Stimulated activated CD8-positive, alpha-beta memory T cell treated with anti-CD3 and anti-CD28 coated beads, Interleukin-4, amount 100 ng/mL, for 4 hours (primary cell): ENCODE measurements around the gene CRYZL1.
A peak's percentile ranks its signal among the peaks of the same experiment; 100 is the strongest.

Experiments
- DNase-seq, 2 donors: peaks; one replicate each; pipeline ENCODE4 v3.0.0-alpha.2; 2020; ENCODE audit warnings: low read depth in 2 of 2, low spot score in 1 of 2

Gene CRYZL1

DNA sequence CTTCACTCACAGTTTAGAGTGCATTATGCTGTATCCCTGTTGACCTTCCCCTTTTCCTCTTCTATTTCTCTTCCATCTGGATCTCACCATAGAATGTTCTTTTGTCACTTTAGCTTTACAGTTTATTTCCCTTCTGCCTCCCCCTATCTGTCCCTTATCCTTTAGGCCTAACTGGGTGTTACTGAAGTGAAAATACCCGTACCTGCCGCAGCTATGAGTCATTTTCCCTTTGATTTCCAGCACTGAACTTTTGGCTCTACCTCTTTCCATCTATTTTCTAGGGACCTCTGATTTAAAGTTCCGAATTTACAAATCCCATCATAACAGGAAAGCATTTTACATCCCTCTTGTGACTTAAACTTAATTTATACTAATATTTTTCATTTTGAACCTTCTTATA, 20.5 kb upstream of the CRYZL1 start:
- DNase-seq, result no peak

GRCh38 chr21:33661146-33661545, 19.6 kb upstream of the CRYZL1 start:
- no peak for DNase-seq

DNA sequence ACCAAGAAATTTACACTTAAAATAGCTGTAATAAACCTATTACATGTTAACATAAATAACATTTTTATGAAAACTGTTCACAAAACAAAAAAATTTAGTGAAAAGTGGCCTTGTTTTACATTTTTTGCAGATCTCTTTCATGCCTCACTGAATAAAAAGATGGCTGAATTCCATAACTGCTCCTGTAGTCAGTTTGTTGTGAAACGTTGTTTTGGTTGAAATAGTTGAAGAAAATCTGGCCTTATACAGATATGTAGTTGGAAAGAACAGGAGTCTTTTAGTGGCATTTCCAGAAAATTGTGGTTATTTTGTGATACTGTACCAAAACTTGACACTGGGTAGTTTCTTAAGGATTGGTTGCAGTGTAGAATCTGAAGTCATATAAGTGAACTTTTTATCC, 18.9 kb upstream of the CRYZL1 start:
- DNase-seq, result no peak

DNA sequence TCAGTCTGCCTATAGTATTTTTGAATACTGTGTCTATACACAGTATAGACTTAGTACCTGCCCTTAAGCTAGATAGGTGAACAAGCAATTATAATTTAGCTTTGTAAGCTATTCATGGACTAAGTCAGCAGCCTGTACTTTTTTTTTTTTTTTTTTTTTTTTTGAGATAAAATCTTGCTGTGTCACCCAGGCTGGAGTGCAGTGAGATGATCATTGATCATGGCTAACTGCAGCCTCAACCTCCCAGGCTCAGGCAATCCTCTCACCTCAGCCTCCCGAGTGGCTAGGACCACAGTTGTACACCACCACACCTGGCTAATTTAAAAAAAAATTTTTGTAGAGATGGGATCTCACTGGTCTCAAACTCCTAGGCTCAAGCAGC, 18.0 kb upstream of the CRYZL1 start:
- DNase-seq, result no peak

DNA sequence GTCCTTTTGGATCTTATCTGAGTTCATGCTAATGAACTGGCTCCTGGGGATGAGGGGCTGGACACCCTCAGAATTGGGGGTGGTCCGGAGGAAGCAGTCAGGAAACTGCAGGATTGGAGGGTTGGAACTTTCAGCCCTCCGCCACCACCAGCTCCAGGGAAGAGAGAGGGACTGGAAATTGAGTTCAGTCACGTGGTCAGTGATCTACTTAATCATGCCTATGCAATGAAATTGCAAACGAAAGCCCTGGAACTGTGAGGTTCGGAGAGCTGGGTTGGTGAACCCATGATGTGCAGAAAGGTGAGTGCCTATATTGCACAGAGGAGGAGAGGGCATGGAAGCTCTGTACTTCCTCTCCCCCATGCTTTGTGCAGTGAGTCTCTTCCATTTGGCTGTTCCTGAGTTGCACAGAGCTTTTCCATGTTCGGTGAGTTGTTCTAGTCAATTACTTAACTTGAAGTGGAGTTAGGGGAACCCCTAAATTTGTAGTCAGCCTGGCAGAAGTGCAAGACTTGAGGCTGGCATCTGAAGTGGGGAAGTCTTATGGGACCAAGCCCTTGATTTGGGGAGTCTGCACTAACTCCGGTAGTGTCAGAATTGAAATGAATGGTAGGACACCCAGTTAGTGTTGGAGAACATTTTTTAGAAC, 17.5 kb upstream of the CRYZL1 start:
- no peak for DNase-seq

DNA sequence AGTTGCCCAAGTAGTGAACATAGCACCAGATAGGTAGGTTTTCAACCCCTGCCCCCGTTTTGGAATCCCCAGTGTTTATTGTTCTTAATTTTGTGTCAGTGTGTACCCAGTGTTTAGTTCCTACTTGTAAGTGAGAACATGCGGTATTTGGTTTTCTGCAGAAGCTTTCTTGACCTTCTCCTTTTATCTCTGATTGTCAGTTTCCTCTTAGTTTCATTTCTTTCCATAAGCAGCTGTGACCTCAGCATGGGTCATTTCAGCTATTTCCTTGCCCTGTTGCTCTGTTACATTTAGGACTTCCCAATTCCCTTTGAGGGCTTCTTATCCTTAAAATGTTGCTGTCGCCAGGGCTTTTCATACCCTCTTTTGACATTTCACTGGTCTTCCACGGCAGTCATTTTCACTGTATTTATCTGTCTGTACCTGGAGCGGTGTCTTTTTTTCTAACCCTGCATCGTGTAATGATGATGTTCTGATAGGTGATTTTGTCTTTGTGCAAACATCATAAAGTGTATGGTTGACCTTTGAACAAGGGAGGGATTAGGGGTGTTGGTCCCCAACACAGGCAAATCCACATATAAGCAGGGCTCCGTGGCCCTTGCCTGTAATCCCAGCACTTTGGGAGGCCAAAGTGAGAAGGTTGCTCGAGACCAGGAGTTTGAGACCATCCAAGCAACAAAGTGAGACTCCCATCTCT, 15.7 kb upstream of the CRYZL1 start:
- no peak for DNase-seq

DNA sequence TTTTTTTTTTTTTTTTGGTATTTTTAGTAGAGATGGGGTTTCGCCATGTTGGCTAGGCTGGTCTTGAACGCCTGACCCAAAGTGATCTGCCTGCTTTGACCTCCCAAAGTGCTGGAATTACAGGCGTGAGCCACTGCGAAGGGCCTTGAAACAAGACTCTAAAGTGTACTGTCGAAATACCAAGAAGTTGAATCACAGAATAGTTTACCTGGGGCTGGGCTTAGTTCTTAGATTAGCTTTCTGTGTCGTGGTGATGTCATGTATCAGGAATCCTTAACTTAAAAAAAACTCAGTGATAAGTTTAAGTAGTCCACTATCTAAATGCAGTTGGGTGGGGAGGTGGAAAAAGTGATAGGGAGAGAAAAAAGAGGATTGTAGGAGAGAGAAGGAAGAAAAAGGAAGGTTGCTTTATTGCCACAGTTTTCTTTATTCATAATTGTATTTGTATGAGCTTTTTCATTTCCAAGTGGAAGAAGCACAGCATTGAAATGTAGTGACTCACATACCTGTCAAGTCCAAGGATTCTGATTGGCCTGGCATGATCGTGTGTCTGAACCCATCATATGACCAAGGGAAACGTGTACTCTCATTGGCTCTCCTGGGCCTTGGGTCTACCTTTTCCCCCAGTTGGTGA, 14.2 kb upstream of the CRYZL1 start:
- DNase-seq, result no peak

DNA sequence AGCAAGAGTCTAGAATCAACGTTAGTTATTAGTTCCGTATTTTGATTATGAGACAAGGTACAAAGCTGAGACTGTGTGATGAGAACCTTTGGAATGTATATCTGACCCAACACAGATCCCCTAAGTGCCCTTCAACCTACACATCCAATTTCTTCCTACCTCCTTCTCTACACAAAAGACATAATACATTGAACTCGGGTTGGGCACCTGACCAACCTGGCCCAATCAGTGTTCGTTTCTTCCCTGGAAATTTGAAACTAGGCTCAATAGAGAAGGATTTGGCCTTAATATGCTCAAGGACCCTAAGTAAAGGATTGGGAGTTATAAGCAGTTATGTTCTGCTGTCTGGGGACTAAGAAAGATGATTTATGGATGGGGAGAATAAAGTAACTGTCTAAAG, 12.9 kb upstream of the CRYZL1 start:
- no peak for DNase-seq

DNA sequence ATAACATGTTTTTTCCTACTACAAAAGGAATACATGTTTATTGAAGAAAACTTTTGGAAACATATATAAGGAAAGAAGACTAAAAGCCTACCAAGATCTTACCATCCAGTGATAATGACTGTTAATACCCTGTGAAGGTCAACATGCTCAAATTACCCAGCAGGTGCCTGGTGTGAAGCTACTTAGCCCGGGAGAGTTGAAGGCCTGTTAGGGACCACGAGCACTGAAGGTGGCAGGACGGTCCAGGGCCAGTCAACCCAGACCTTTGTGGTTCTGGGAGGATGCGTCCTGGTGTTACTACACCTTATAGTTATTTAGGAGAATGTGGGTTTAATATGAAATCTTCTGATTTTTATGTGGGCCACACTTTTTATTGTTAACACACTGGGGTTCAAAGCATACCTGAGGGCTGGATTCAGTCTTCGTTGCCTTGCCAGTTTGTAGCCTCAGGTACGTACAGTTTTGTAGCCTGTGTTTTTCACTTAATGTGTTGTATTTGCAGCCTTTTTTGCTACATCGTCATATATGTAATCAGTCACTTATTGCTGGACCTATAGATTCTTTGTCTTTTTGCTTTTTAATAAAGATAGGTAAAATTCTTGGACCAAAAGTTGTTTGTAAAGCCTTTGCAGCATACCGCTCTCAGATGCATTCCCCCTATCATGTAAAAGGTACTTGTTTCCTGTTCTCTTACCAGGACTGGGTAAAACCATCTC, 10.6 kb upstream of the CRYZL1 start:
- DNase-seq, result no peak

- DNase-seq, result no peak
These were observed 9.5 kb upstream of the CRYZL1 start for GRCh38 chr21:33650929-33651509.

DNA sequence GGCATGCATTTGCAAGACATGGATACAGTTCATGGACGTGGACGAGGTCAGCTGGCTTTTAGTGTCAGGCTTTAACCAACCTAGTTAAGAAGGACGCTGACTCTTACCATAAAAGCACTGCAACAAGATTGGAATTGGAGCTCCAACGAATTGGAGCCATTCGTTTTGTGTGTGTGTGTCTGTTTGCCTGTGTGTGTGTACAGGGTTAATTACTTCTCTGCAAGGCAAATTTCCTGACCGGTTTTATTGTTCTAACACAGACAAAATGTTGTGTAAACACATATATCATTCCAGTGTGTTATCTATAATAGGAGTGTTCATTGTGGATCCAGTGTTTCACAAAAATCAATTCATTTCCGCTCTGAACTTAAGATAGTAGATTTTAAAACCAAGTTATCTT, 8.7 kb upstream of the CRYZL1 start:
- no peak for DNase-seq

DNA sequence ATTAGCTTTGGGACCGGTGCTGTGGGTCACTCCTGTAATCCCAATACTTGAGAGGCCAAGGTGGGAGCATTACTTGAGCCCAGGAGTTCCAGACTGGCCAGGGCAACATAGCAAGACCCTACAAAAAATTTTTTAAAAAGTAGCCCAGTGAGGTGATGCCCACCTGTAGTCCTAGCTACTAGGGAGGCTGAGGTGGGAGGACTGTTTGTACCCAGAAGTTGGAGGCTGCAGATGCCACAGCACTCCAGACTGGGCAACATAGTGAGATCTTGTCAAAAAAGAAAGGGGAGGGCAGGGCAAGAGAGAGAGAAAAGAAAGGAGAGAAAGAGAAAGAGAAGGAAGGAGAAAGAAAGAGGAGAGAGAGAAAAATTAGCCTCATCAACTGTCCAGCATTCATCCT, 7.0 kb upstream of the CRYZL1 start:
- no peak for DNase-seq

DNA sequence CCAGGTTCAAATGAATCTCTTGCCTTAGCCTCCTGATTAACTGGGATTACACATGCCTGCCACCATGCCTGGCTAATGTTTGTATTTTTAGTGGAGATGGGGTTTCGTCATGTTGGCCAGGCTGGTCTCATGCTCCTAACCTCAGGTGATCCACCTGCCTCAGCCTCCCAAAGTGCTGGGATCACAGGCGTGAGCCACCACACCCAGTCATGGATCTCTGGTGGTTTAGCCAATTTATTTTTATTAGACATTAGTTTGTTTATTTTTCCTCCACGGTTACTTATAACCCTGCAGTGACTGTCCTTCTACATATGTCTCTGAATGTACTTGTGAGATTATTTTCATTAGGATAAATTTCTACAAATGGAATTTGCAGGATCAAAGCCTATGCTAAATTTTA, 6.0 kb upstream of the CRYZL1 start:
- DNase-seq, result no peak

DNA sequence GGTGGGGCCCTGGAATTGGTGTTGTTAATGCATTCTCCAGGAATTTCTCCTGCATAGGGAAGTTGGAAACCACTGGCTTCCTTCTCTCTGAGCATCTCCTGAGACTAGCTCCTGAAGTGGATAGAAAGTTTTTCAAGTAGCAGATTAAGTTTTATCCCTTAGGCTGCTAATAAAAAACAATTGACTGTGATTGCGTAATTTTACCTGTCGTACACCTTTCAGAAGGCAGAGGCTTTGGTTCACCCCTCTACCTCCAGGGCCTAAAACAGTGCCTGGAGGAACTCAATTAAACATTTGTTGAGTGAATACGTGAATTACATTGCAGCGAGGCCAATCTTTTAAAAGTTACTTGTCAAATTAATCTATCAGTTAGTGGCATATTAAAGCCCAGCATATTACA, 4.2 kb upstream of the CRYZL1 start:
- no peak for DNase-seq

GRCh38 chr21:33644383-33645074, 3.0 kb upstream of the CRYZL1 start:
- DNase-seq, result no peak

DNA sequence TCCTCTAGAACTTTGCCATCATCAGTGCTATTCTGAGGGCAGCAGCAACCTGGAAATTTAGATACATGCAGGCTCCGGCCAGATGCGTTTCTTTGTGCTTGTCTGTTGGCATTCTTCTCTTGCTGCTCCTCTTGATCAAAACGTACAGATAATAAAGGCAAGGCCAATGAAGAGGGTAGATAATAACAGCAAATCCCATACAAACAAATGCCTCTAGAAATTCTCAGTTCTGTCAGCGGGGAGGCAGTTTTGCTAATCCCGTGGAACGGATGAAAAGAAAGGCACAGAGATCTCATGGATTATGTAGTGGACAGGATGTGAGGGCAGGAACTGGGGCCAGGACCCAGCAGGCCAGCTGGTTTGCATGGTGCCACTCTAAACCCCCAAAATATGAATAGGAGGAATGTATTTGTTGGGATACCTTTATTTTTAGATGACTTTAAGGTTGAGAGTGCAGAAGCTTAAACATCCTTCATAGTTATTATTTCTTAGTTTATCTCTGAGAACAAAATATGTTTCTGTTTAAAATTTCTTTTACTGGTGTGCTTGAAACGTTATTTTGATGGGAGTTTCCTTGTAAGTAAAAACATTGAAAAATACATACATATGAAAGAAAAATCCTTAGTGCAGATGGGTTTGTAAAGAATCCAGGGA, 2.2 kb upstream of the CRYZL1 start:
- DNase-seq, result no peak

GRCh38 chr21:33642896-33643657, 1.5 kb upstream of the CRYZL1 start:
- no peak for DNase-seq

GRCh38 chr21:33642027-33642895, 720 bp upstream of the CRYZL1 start, which contains the start of gene ITSN1:
ITSN1 (plus strand) TSS chr21:33642501; CDS start chr21:33718829, 76,328 bp downstream.
- peak; percentile 100 for DNase-seq
